Stimulated activated CD4-positive, alpha-beta T cell treated with anti-CD3 and anti-CD28 coated beads, Interleukin-1b, Interleukin-23, amount 100 ng/mL, for 48 hours (primary cell): ENCODE data around the gene BRINP2.

ENCODE experiments used
- DNase-seq: peaks from one replicate; pipeline ENCODE4 v3.0.0-alpha.2; 2020

Gene BRINP2

GRCh38 chr1:177170756-177171535 is at the start of gene BRINP2:
Gene BRINP2, plus strand, starts transcription at chr1:177170958. Its CDS starts 58,919 bp downstream, at chr1:177229877.
- no peak for DNase-seq

GRCh38 chr1:177122461-177123251 is 48.1 kb upstream of the BRINP2 start:
- no peak for DNase-seq

GRCh38 chr1:177124577-177125278 is 46.0 kb upstream of the BRINP2 start:
- no peak for DNase-seq

GRCh38 chr1:177126267-177126666 is 44.5 kb upstream of the BRINP2 start:
- no peak for DNase-seq

GRCh38 chr1:177128665-177129281 is 42.0 kb upstream of the BRINP2 start:
- DNase-seq: no peak

- DNase-seq: no peak
Observed at GRCh38 chr1:177130451-177130945, 40.3 kb upstream of the BRINP2 start.

GRCh38 chr1:177131723-177132122 is 39.0 kb upstream of the BRINP2 start:
- no peak for DNase-seq

- DNase-seq: no peak
Observed at GRCh38 chr1:177132141-177132540, 38.6 kb upstream of the BRINP2 start.

GRCh38 chr1:177133977-177134538 is 36.7 kb upstream of the BRINP2 start:
- no peak for DNase-seq

- DNase-seq: no peak
Observed at GRCh38 chr1:177135250-177135649, 35.5 kb upstream of the BRINP2 start.

- no peak for DNase-seq
Observed at GRCh38 chr1:177137814-177138213, 32.9 kb upstream of the BRINP2 start.

- no peak for DNase-seq
Observed at GRCh38 chr1:177138347-177138746, 32.4 kb upstream of the BRINP2 start.

- no peak for DNase-seq
Observed at GRCh38 chr1:177142010-177142409, 28.7 kb upstream of the BRINP2 start.

- no peak for DNase-seq
Observed at GRCh38 chr1:177142791-177143271, 27.9 kb upstream of the BRINP2 start.

- no peak for DNase-seq
Observed at GRCh38 chr1:177145106-177146070, 25.4 kb upstream of the BRINP2 start.

- DNase-seq: no peak
Observed at GRCh38 chr1:177146499-177146898, 24.3 kb upstream of the BRINP2 start.

GRCh38 chr1:177162243-177162642 is 8.5 kb upstream of the BRINP2 start:
- no peak for DNase-seq

- DNase-seq: no peak
Observed at GRCh38 chr1:177163844-177164379, 6.8 kb upstream of the BRINP2 start.

- DNase-seq: no peak
Observed at GRCh38 chr1:177164380-177165068, 6.2 kb upstream of the BRINP2 start, which contains the start of gene ASTN1. Gene ASTN1, minus strand, starts transcription at chr1:177164712. Its CDS starts 36 bp downstream, at chr1:177164676.

GRCh38 chr1:177165069-177165439 is 5.7 kb upstream of the BRINP2 start:
- no peak for DNase-seq
